Measurements from ENCODE around the gene NDST1.

Gene NDST1

GRCh38 chr5:150567031-150567717, 59.2 kb downstream of the NDST1 start:
- Histone ChIP-seq H3F3A (ENCODE audit: control insufficient read depth, insufficient read depth) (no peaks in the 10 kb centered on the region), H3K4me3 (ENCODE audit: low read length) (no peak overlapping the region), H3K27ac (ENCODE audit: low read depth, low read length) (no peak overlapping the region), H3K79me2 (ENCODE audit: control insufficient read depth, low read length) (no peaks in the 10 kb centered on the region), H3K36me3 (ENCODE audit: control insufficient read depth, low read length) (no peaks in the 10 kb centered on the region), H3K4me1 (ENCODE audit: control insufficient read depth, low read length) (no peaks in the 10 kb centered on the region), H3K27me3 (ENCODE audit: control insufficient read depth, low read length) (peaks cover 5% of the 10 kb centered on the region; the same call in 1 of the 2 replicates), H3K4me2 (ENCODE audit: low read length) (no peak overlapping the region), H3K9me3 (ENCODE audit: control insufficient read depth, insufficient read depth, low read length) (no peaks in the 10 kb centered on the region), H3K9me2 (replicated peaks; ENCODE audit: control insufficient read depth, low read length) (no peaks in the 10 kb centered on the region), H4K20me1 (ENCODE audit: control insufficient read depth, insufficient read depth, low read depth, low read length) (no peaks in the 10 kb centered on the region)
- TF ChIP-seq EZH2phosphoT487 (IDR thresholded peaks at IDR 0.05; ENCODE audit: borderline replicate concordance, low read length) (no peak), CTCF (IDR thresholded peaks at IDR 0.05; ENCODE audit: low read depth, low read length, poor library complexity, severe bottlenecking) (no peak)

GRCh38 chr5:150568663-150569062, 60.7 kb downstream of the NDST1 start:
- H3K27ac ChIP-seq (ENCODE audit: low read depth, low read length) = no peak overlapping the region
- no peaks in the 10 kb centered on the region for H3K9me3 ChIP-seq (ENCODE audit: control insufficient read depth, insufficient read depth, low read length)
- H3K36me3 ChIP-seq (ENCODE audit: control insufficient read depth, low read length) = no peaks in the 10 kb centered on the region
- H3K4me2 ChIP-seq (ENCODE audit: low read length) = no peak overlapping the region
- no peaks in the 10 kb centered on the region for H3K4me1 ChIP-seq (ENCODE audit: control insufficient read depth, low read length)
- H4K20me1 ChIP-seq (ENCODE audit: control insufficient read depth, insufficient read depth, low read depth, low read length) = no peaks in the 10 kb centered on the region
- H3F3A ChIP-seq (ENCODE audit: control insufficient read depth, insufficient read depth) = no peaks in the 10 kb centered on the region
- no peaks in the 10 kb centered on the region for H3K9me2 ChIP-seq (replicated peaks; ENCODE audit: control insufficient read depth, low read length)
- peaks cover 5% of the 10 kb centered on the region; the same call in 1 of the 2 replicates for H3K27me3 ChIP-seq (ENCODE audit: control insufficient read depth, low read length)
- no peaks in the 10 kb centered on the region for H3K79me2 ChIP-seq (ENCODE audit: control insufficient read depth, low read length)
- H3K4me3 ChIP-seq (ENCODE audit: low read length) = no peak overlapping the region
- TF ChIP-seq CTCF (IDR thresholded peaks at IDR 0.05; ENCODE audit: low read depth, low read length, poor library complexity, severe bottlenecking) = no peak
- TF ChIP-seq EZH2phosphoT487 (IDR thresholded peaks at IDR 0.05; ENCODE audit: borderline replicate concordance, low read length) = no peak

GRCh38 chr5:150570333-150570732, 62.4 kb downstream of the NDST1 start:
- H3K27me3 ChIP-seq (ENCODE audit: control insufficient read depth, low read length) = peaks cover 5% of the 10 kb centered on the region; the same call in 1 of the 2 replicates
- no peaks in the 10 kb centered on the region for H3F3A ChIP-seq (ENCODE audit: control insufficient read depth, insufficient read depth)
- no peaks in the 10 kb centered on the region for H3K4me1 ChIP-seq (ENCODE audit: control insufficient read depth, low read length)
- no peaks in the 10 kb centered on the region for H3K36me3 ChIP-seq (ENCODE audit: control insufficient read depth, low read length)
- H3K9me2 ChIP-seq (replicated peaks; ENCODE audit: control insufficient read depth, low read length) = no peaks in the 10 kb centered on the region
- H4K20me1 ChIP-seq (ENCODE audit: control insufficient read depth, insufficient read depth, low read depth, low read length) = no peaks in the 10 kb centered on the region
- no peaks in the 10 kb centered on the region for H3K79me2 ChIP-seq (ENCODE audit: control insufficient read depth, low read length)
- TF ChIP-seq EZH2phosphoT487 (IDR thresholded peaks at IDR 0.05; ENCODE audit: borderline replicate concordance, low read length) = no peak
- no peak for TF ChIP-seq CTCF (IDR thresholded peaks at IDR 0.05; ENCODE audit: low read depth, low read length, poor library complexity, severe bottlenecking)
- no peak overlapping the region for H3K27ac ChIP-seq (ENCODE audit: low read depth, low read length)
- H3K9me3 ChIP-seq (ENCODE audit: control insufficient read depth, insufficient read depth, low read length) = no peaks in the 10 kb centered on the region
- H3K4me2 ChIP-seq (ENCODE audit: low read length) = no peak overlapping the region
- H3K4me3 ChIP-seq (ENCODE audit: low read length) = no peak overlapping the region
